Measurements from ENCODE around the gene PRR20G.
"Not testable (repeated sequence)": the region's sequence is repeated elsewhere in the genome, so short reads cannot be mapped to it uniquely, and the experiment has no call there.

The PRR20G gene

DNA sequence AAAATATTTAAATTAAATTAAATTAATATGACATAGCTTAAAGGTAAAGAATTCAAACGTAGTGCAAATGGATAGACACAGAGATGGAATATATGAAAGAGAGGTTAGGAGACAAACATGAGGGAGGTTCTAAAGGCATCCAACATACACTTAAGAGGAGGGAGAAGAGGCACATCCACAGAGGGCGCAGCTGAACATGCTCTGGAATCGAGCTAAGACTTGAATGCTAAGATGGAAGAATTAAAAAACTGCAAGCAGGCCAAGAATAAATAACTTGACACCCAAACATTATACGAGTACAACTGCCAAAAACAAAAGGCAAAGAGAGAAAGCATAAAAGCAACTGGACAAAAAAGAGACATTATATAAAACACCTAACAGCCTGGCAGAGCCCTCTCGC, 9.1 kb upstream of the PRR20G start:
- DNase-seq: no peak

GRCh38 chr3:127296166-127296565, 8.3 kb upstream of the PRR20G start:
- no peak for DNase-seq

DNA sequence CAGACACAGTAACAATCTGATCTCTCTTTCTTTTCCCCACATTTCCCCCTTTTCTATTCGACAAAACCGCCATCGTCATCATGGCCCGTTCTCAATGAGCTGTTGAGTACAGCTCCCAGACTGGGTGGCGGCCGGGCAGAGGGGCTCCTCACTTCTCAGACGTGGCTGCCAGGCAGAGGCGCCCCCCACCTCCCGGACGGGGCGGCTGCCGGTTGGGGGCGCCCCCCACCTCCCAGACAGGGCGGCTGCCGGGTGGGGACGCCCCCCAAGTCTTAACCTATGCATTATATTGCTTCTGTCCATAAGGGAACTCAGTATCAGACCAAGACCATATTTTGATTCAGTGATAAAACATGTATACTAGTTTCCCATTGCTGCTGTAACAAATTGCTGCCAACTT, 5.8 kb upstream of the PRR20G start:
- DNase-seq: not testable (repeated sequence)

- DNase-seq: no peak
Observed at GRCh38 chr3:127291611-127292010, 3.8 kb upstream of the PRR20G start.

- DNase-seq: no peak
Observed at GRCh38 chr3:127291114-127291513, 3.3 kb upstream of the PRR20G start.

DNA sequence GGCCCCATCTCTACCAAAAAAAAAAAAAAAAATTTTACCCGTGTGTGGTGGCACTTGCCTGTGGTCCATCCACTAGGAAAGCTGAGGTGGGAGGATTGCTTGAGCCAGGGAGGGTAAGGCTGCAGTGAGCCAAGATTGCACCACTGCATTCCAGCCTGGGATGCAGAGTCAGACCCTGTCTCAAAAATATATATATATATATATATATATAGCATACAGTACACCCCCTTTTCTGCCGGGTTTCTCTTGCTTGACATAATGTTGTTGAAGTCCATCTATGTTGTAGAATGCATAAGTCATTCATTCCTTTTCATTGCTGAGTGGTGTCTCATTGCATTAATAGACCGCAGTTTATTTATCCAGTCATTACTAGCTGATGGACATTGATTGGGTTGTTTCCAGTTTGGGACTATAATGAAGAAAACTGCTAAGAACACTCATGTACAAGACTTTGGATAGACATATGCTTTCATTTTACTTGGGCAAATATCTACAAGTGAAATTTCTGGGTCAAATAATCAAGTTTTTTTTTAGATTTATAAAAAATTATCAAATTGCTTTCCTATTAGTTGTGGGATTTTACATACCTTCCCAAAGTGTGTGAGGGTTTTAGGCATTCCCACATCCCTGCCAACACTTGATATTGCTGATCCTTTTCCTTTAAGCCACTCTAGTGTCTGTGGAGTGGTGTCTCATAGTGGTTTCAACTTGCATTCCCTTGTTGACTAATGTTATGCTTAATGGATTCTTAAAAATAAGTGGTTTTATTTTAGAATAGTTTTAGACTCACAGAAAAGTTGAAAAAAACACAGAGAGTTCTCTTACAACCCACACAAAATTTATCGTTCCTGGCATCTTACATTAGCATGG, 2.1 kb upstream of the PRR20G start:
- DNase-seq: no peak

- peak in 1 of 4 experiments; percentile 28 for DNase-seq
Observed at GRCh38 chr3:127288921-127289705, 1.3 kb upstream of the PRR20G start.

- DNase-seq: no peak
Observed at GRCh38 chr3:127288343-127288742, 497 bp upstream of the PRR20G start.

DNA sequence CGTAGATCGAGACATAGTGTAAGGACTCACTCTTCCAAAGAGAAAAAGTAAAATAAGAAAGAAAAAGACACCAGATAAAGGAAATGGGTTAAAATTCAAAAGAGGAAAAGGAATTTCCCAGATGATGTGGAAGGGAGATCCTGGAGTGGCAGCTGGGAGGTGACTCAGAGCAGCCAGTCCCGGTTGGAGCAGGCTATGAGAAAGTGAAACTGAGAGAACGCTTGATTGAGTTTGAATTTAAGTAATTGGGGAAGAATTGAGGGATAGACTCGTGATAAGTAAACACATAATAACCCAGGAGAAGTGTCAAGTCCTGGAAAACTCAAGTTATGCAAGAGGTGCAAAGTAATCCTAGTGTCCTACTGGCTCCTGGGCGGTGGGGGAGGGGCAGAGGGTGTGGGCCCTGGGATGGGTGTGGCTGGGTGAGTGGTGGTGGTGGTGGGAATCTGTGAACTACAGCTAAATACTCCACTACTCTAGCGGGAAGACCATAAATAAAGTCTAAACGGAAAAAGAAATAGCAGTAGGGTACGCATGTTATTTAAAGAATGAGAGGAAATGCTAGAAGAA, 1.2 kb downstream of the PRR20G start:
- DNase-seq: peak in 1 of 4 experiments; percentile 26

GRCh38 chr3:127284258-127284657, 3.6 kb downstream of the PRR20G start:
- DNase-seq: no peak

GRCh38 chr3:127277561-127277960, 10.3 kb downstream of the PRR20G start:
- peak in 1 of 4 experiments; percentile 16 for DNase-seq

DNA sequence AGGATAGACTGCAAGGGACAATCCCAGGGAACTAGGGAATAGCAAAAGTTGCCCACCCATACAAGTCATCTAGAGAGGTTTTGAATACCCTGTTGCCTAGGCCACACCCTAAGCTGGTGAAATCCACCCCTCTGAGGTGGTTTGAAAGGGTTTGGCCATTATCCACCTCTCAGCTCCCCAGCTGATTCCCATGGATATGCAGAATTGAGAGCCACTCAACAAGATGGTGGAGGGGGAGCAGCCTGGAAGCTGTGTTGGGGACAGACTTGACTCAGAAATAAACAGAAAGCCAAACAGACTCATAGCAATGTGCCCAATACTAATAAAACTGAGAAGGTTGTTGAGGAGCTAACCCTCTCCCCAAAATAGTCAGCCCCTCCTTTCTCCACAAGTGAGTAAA, 10.9 kb downstream of the PRR20G start:
- DNase-seq: no peak

GRCh38 chr3:127276396-127276795, 11.4 kb downstream of the PRR20G start:
- DNase-seq: no peak

DNA sequence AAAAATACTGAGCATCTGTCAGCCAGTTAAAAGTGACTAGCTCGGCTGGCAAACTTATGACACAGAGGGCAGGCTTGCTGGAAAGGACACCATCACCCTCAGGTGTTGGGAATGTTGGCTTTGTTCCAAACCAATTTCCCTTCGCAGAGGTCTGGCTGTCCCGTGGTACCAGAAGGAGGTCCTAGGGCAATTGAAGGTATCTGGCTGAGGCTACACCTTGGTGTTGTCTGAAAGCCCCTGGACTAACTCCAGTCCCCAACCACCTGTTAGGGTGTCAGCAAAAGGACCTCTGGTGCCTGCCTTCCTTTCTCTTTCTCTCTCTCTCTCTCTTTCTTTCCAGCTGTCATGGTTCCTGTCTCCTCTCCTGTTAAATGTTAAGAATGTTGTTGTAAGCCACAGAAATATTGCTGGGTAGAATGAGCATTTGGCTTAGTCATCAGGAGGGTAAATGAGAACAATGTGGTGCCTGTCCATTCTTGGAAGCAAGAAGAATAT, 12.5 kb downstream of the PRR20G start:
- no peak for DNase-seq

GRCh38 chr3:127274200-127274760, 13.6 kb downstream of the PRR20G start:
- DNase-seq: peak; percentile 35 to 68 (median 53)

GRCh38 chr3:127273206-127273605, 14.6 kb downstream of the PRR20G start:
- DNase-seq: no peak

DNA sequence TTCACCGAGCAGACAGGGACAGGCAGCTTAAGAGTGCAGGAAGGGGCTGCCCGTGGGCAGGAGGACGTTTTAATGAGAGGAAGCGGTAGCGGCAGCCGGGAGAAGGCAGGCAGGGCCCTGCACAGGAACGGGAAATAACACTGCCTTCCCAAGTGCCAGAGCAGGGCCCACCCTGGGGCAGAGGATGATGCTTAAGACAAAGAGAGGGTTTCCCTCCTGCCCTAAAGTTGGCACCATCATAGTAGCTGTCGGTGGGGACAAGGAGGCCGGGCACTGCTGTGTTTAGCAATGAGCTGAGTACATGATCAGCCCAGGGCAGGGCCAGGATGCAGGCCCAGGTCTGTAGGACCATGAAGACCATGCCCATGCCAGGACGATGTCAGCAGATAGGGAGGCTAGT, 21.7 kb downstream of the PRR20G start:
- DNase-seq: no peak

DNA sequence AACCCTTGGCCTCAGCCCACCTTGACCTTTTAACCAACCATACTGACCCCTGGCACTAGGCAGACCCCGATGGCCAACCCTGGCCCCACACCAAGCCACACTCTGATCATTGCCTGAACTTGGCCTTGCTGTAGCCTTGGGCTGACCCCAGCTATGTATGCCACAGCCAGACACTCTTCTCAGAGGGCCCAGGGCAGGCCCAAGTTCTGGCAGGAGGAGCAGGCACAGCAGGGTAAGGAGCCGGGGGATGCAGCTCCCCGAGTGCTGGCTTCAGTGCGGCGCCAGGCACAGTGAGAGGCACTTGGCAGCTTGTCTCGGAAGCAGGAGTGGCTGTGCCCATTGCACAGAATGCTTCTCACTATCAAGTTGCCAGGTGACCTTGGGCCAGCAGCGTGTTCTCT, 22.3 kb downstream of the PRR20G start:
- DNase-seq: no peak

GRCh38 chr3:127264794-127265514, 22.9 kb downstream of the PRR20G start:
- DNase-seq: no peak

DNA sequence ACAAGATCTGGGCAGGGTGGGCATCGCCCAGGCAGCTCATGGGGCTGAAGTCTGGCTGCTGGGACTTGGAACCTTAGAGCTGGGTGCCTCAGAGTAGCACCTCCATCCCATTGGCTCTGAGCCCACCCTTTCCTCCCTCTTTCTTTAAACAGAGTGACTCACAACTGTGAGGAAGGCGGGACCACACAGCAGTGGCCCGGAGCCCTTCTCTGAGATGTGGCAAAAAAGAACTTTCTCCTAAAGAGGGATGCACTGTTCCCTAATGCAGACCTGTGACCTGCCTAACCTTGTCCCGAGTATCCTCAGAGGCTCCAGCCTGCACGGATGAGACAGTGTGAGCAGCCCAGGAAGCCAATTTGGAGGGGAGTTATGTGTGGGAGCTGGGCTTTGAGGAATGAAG, 23.6 kb downstream of the PRR20G start:
- no peak for DNase-seq

DNA sequence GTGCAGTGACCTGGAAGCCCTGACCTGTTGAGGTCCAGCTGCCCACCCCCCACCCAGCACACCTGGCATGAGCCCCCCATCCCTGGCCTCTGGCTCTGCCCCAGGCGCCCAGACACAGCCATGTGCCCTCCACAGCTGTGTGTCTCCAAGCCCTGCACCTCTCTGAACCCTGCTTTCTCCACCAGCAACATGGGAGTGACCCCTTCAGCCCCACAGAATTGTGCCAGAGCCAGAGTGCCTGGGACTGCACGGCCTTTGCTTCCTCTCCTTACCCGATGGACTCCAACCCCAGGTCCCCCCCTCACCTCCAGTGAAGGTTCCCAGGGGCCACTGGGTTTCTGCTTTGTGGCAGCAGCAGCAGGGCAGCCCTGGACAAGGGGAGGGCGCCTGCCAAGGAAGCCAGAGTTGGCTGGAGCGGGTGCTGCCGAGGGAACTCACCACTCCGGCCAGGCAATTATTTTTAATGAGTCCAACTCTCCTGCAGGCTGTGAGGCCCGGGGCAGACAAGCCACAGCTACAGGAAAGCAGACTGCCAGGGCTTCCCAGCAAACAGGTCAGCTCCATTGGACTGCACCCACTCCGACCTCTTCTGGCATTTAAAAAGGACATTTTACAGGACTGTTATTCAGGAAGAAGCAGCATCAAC, 24.1 kb downstream of the PRR20G start:
- DNase-seq: no peak

DNA sequence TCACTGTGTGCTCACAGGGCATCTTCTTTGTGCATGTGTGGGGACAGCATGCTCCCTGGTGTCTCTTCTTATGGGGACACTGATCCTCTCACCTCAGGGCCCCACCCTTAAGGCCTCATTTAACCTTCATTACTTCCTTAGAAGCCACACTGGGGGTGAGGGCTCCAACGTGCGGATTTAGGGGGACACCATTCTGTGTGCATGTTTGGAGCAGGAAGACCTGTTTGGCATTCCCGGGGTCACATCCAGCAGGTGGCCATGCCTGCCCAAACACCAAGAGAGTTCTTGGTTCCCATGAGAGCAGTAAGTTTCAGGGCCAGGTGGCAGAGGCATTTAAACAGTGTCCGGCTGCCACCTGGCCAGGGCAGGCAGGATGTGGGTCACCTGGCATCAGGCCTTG, 24.8 kb downstream of the PRR20G start:
- DNase-seq: no peak

Data from suppressor macrophage (primary cell).